ENCODE measurements around the gene PALM.

Gene PALM

DNA sequence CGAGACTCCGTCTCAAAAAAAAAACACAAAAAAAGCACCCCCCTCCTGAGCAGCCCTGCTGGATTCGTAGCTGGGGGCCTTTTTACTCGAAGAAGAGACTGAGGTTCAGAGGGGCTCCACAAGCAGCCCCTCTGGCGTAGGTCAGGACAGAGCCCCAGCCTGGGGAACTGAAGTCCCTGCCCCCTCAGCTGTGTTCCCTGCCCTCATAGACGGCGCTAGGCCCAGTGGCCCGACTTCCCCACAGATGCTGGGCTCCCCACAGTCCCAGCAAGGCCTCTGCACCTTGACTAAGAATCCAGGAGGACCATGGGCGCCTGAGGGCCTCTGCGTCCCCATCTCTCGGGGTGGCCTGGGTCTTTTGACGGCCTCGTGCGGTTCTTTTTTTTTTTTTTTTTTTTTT, 41.1 kb downstream of the PALM start:
- no peak for DNase-seq

DNA sequence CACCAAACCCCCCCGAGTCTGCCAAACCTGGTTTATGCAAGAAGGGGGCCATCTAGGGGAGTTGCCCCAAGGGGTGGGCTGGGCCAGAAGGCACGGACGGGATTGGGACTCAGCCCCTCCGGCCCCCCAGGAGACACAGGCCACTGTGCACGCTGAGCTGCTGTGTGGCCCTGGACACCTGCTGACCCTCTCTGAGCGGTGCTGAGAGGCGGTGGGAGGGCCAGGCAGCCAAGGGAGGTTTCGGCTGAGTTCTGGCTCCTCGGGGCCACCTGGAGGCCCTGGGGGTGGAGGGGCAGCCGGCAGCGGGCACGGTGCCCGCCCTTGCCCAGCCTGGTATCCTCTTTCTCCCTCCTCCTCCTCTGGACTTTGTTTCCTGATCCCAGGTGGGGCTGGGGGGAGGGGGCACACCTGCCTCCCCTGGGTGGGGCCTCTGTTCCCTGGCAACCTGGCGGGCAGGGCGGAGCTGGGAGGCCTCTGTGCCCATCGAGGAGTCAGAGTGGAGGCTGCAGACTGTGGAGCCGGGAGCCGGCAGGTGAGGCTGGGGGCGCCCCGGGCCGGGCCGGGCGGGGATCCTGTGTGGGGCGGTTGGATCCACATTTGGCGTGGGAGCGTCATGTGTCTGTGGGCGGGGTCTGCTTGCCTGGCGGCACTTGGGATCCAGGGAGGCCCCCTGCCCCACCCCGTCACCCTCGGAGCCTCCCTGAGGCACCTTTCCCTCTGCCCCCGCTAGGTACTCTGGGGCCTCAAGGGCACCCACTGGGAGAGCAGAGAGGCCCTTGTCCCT, 42.1 kb downstream of the PALM start, which contains the start of gene MISP:
Gene MISP, plus strand, starts transcription at position 473 of the 784 bp plus-strand sequence. CDS start 5,835 bp downstream, outside the sequence.
- peak in 1 of 56 donors; percentile 28 for DNase-seq

DNA sequence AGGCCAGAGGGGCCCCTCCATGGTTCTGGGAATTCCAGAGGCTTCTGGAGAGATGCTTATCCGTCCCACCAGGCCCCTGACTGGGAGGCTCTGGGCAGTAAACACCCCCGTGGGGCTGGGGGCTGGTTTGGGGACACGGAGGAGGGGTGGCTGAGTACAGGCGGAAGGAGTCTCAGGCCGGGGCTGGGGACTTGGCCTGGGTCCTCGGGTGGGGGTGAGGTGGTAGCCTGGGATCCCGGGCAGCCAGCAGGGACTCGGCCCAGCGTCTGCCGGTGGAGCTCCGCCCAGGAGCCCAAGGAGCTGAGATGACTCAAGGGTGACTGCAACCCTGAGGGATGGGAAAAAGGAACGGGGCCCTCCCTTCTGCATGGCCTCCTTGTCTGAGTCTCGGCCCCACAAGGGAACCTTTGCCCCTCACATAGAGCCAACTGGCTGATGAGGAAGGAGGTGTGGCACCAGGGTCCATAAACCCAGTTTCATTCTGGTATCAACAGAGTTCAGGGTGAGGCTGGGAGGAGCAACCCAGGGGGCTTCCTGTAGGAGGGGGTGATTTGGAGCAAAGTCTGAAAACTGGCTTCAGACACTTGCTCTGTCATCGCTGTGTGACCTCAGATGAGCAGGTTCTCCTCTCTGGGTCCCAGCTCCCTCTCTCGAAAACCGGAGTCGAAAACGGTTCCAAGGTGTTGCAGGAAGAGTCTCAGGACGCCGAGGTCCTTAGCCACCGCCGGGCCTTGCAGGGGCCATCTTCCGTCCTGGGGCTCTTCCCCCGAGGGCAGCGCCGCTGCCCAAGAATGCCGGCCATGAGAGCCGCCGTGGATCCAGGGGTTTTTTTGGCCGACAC, 43.0 kb downstream of the PALM start:
- no peak for DNase-seq

DNA sequence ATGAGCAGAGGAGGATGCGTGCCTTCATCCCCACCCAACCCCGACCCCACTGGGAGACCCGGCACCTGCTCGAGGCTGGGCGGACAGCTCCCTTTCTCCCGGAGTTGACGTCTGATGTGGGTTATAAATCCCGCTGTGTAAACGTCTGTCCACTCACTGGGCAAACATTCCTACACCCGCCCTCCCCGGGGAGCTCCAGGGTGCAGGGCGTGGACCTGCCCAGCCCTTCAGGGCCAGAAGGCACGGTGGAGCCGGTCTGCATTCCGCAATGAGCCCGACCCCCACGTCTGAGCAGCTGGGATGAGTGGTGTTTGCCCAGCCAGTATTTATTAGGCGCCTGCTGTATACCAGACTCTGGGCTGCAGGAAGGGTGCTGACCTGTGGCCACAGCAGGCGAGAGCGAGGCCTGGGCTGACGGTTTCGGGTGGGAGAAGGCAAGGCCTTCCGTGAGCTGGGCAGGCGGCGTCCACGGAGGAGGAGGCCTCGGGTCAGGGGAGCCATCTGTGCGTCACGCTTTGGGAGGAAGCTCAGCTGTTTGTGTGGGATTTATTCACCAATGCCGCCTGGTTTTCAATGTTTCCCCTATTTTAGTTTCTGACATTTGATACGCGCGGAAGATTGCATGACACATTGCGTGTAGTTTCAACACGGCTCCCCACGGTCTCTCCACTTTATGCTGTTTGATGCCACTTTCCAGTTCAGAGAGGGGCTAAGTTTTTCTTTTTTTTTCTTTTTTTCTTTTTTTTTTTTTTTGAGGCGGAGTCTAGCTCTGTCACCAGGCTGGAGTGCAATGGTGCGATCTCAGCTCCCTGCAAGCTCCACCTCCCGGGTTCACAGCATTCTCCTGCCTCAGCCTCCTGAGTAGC, 44.1 kb downstream of the PALM start:
- peak in 4 of 56 donors; percentile 8 to 30 (median 18) for DNase-seq

DNA sequence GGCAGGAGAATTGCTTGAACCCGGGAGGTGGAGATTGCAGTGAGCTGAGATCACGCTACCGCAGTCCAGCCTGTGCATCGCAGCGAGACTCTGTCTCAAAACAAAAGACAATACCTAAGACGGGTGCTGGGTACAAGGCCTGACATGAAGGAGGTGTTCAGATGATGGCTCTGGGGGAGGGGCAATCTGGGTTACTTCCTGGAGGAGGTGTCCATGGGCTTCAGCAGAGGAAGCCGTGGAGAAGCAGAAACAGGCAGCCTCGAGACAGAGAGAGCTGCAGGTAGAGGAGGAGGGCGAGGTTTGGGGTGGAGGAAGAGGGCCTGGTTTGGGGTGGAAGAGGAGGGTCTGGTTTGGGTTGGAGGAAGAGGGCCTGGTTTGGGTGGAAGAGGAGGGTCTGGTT, 45.8 kb downstream of the PALM start:
- no peak for DNase-seq

DNA sequence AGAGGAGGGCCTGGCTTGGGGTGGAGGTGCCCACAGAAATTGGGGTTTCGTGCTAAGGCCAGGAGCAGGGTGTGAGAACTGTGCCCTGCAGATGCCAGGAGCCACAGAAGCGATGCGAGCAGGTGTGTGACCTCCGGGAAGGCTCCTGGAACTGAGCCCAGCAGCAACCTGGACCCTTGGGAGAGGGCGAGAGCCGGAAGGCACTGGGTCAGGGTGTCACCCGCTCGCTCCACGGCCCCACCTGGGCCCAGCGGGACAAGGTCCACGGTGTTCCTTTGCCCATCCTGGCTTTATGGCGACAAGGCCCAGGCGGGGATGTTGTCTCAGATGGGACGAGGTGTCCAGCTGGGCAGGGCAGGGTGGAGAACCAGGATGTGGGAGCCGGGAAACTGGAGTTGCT, 46.3 kb downstream of the PALM start:
- no peak for DNase-seq

DNA sequence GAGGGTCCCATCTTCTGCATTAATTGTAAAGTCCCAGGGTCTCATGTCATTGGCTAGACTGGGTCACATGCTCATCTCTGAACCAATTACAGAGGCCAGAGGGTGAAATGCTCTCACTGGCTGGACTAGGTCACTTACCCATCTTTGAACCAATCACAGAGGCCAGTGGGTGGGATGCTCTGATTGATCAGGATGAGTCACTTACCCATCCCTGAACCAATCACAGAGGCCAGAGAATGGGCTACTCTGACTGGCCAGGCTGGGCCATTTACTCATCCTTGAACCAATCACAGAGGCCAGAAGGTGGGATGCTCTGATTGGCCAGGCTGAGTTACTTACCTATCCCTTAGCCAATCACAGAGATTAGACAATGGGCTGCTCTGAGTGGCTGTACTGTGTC, 47.5 kb downstream of the PALM start:
- peak in 2 of 56 donors; percentile 10 to 21 for DNase-seq

DNA sequence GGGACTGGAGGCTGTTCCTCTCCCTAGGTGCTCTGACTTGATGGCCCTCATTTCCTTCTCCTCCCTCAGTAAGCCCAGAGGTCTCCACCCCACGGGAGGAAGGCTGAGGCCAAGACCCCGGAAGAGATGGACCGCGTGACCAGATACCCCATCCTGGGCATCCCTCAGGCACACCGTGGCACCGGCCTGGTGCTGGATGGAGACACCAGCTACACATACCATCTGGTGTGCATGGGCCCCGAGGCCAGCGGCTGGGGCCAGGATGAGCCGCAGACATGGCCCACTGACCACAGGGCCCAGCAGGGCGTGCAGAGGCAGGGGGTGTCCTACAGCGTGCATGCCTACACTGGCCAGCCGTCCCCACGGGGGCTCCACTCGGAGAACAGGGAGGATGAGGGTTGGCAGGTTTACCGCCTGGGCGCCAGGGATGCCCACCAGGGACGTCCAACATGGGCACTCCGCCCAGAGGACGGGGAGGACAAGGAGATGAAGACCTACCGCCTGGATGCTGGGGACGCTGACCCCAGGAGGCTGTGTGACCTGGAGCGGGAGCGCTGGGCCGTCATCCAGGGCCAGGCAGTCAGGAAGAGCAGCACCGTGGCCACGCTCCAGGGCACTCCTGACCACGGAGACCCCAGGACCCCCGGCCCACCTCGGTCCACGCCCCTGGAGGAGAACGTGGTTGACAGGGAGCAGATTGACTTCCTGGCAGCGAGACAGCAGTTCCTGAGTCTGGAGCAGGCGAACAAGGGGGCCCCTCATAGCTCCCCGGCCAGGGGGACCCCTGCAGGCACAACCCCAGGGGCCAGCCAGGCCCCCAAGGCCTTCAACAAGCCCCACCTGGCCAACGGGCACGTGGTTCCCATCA, 48.3 kb downstream of the PALM start:
- no peak for DNase-seq

DNA sequence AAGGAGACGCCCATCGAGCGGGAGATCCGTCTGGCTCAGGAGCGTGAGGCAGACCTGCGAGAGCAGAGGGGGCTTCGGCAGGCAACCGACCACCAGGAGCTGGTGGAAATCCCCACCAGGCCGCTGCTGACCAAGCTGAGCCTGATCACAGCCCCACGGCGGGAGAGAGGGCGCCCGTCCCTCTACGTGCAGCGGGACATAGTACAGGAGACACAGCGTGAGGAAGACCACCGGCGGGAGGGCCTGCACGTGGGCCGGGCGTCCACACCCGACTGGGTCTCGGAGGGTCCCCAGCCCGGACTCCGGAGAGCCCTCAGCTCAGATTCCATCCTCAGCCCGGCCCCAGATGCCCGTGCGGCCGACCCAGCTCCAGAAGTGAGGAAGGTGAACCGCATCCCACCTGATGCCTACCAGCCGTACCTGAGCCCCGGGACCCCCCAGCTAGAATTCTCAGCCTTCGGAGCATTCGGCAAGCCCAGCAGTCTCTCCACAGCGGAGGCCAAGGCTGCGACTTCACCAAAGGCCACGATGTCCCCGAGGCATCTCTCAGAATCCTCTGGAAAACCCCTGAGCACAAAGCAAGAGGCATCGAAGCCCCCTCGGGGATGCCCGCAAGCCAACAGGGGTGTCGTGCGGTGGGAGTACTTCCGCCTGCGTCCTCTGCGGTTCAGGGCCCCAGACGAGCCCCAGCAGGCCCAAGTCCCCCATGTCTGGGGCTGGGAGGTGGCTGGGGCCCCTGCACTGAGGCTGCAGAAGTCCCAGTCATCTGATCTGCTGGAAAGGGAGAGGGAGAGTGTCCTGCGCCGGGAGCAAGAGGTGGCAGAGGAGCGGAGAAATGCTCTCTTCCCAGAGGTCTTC, 49.3 kb downstream of the PALM start:
- DNase-seq = no peak

DNA sequence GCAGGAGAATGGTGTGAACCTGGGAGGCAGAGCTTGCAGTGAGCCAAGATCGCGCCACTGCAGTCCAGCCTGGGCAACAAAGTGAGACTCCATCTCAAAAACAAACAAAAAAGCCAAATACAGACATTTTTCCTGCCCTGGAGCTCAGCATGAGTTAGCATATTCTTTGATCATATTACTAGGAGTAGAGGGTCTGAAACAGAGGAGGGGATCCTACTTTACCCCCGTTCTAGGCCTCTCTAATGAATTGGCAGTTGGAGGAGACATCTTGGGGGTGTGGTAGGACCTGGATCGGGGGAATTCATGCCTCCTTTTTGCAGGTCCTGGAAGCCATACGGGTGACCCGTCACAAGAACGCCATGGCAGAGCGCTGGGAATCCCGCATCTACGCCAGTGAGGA, 54.4 kb downstream of the PALM start:
- no peak for DNase-seq

DNA sequence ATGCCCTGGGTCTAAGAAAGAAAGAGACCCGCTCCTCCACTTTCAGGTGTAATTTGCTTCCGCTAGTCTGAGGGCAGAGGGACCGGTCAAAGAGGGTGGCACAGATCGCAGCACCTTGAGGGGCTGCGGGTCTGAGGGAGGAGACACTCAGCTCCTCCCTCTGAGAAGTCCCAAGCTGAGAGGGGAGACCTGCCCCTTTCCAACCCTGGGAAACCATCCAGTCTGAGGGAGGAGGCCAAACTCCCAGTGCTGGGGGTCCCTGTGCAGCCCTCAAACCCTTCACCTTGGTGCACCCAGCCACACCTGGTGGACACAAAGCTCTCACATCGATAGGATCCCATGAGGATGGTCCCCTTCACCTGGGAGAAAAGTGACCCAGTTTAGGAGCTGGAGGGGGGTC, 55.1 kb downstream of the PALM start:
- no peak for DNase-seq

DNA sequence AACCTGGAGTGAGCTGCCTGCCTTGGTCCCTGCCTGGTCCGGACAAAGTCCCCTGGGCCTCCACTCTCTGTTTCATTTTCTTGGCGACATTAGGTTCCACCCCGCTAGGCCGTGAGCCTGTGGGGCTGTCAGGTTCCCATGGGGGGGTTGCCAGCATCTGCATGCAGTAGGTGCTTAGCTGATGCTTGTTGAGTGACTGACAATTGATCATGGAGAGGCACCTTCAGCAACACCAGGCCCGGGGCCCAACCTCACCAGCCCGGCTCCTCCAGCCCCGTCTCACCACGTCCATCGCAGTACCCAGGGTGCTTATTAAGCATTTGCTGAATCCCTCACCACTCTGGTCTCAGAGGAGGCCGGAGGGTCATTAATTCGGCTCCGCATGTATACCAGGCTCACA, 55.6 kb downstream of the PALM start:
- no peak for DNase-seq

DNA sequence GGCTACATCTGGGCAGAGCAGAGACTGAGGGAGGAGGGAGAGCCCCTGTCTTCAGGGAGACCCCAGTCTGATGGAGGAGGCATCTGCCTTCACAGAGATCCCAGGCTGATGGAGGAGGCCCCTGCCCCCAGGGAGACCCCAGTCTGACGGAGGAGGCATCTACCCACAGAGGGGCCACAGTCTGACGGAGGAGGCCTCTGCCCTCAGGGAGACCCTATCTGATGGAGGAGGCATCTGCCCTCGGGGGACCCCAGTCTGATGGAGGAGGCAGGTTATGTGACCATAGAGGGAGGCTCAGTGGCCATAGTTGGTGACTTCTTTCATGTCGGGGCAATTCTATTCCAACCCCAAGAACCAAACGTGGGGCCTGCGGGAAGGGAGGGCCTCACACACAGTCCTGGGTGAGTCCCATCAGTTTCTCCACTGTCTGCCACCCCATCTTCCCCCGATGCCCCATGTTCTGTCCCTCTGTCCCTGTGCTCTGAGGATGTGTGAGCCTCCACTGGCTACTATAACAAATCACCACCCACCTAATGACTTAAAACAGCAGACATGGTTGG, 56.5 kb downstream of the PALM start:
- no peak for DNase-seq

DNA sequence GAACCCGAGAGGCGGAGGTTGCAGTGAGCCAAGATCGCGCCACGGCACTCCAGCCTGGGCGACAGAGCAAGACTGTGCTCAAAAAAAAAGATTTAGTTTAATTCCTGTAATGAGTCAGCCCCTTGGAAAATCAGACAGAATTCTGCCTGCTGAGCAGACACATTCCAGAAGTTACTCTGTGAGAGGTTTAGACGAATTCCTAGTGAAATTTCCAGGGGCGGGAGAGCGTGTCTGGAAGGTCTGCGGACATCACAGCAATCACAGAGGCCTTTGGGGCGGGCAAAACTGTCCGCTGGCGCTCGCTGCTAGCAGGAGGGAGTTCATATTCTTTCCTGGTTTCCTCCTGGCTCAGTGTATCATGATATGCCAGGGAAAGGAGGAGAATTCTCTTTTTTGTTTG, 59.7 kb downstream of the PALM start:
- no peak for DNase-seq

DNA sequence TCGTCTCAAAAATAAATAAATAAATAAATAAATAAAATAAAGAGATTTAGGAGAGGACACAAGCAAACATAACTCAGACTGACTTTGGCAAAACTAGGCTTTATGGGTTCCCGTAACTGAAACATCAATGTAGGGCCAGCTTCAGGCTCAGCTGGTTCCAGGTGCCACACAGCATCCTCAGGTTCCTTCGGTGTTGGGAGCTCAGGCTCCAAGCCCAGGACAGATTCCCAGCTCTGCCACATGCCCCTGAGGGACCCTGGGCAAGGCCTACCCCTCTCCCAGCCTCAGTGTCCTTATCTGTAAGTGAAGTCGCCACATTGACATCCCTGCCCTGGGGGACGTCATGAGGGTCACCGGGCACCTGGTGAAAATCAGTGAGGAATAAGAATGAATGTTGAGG, 60.9 kb downstream of the PALM start:
- DNase-seq = no peak

DNA sequence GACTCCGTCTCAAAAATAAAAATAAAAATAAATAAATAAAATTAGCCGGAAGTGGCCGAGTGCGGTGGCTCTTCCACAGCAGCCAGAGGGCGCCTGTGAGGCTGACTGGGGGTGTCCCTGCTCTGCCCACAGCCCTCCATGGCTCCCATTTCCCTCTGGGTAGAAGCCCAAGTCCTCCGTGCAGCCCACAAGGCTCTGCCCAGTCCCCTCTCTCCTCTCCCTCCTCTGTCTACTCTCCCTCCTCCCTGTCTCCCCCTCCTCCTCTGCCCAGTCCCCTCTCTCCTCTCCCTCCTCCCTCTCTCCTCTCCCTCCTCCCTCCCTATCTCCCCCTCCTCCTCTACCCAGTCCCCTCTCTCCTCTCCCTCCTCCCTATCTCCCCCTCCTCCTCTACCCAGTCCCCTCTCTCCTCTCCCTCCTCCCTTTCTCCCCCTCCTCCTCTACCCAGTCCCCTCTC, 62.6 kb downstream of the PALM start:
- no peak for DNase-seq

DNA sequence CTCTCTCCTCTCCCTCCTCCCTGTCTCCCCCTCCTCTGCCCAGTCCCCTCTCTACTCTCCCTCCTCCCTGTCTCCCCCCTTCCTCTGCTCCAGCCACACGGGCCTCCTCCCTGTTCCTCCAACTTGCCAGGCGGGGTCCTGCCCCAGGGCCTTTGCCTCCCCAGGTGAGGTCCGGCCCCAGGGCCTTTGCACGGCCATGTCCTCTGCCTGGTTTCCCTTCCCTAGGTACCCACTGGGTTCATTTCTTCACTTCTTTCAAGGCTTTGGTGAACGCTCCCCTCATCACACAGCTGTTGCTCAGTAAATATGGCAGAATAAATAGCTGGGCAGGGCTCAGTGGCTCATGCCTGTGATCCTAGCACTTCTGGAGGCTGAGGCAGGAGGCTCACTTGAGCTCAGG, 63.3 kb downstream of the PALM start:
- DNase-seq = no peak

DNA sequence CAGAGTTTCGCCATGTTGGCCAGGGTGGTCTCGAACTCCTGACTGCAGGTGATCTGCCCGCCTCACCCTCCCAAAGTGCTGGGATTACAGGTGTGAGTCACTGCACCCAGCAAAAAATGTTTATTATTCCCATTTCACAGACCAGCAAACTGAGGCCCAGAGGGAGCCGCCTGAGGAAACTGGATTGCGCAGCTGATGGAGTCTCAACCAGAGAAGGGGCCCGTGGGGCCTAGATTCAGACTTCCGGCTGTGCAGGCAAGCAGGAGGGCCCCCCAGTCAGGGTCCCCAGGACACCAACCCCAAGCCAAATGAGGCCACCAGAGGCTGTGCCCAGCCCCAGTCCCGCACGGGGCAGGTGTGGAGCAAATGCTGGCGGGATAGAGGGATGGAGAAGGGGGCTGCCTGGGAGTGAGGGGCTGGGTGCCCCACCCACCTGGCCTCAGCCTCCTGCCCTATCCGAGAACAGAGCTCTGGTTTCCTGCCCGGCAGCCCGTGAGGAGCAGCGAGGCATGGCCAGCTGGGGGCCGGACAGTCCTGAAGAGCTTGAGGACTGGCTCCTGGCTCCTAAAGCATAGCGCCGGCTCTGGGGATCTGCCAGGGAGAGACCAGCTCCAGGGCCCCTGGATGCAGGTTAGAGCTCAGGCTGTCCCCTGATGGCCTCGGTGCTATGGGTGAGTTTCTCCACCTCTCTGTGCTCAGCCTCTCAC, 64.1 kb downstream of the PALM start:
- no peak for DNase-seq

DNA sequence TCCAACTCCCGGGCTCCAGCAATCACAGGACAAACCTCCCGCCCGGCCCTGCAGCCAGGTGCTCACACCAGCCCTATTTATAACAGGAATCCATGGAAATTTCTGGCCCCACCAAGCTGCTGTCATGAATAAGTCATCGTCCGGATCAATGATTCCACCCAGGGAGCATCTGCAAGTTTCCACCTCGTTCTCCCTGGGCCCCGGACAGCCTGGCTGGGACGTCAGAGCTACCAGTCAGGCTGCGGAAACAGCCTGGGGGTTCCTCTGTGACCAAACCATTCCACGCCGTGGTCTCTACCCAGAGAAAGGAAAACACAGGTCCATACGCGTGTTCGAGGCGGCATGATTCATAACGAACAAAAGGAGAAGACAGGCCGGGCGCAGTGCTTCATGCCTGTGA, 67.8 kb downstream of the PALM start:
- DNase-seq = no peak
